Esophagus mucosa (tissue), 1 donor: ENCODE data around the gene GYS2. TPM values are rescaled to one million over a fixed set of nuclear protein-coding genes. Genes with fewer than 3 reads are reported as not detected.
A peak's percentile ranks its signal among the peaks of the same experiment; 100 is the strongest.
"Not testable (repeated sequence)": the region's sequence is repeated elsewhere in the genome, so short reads cannot be mapped to it uniquely, and the experiment has no call there.

Experiments
- ATAC-seq: fragments of 200-7000 bp; cut with Tn5 transposase; one replicate; pipeline ENCODE4 v1.9.1; 2020
- total RNA-seq: library from RNA; stranded (reverse); gene quantifications from one replicate; pipeline ENCODE4 v1.2.4, GENCODE V29; 2023
- donor health status: DM: yes; HTN: yes; CAD: no.

The GYS2 gene
- 0.68 TPM for total RNA-seq

- peak; percentile 65 for ATAC-seq
These were observed at the start of gene GYS2 for GRCh38 chr12:21604245-21605101. TSS of gene GYS2 (minus strand) at chr12:21604847. CDS start at chr12:21604592, 255 bp downstream.

GRCh38 chr12:21651821-21652220, 47.2 kb upstream of the GYS2 start:
- no peak for ATAC-seq

- ATAC-seq = no peak
These were observed 46.4 kb upstream of the GYS2 start for GRCh38 chr12:21650997-21651396.

DNA sequence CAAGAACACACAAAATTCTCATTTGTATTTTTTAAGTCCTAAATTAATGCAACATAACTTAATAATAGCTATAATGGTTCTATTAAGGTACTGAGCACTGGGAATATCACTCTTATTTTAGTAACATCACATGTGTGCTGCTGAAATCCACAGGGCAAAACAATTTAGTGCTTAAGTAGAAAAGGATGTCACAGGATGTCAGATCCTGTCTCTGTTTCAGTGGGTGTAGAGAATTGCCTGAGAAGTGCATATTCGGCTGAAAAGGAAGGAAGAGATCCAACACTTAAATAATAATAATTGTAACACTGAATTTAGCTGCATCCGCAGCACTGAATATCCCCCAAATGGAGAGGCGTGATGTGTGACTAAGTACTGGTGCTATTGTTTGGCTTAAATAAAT, 44.4 kb upstream of the GYS2 start:
- no peak for ATAC-seq

- no peak for ATAC-seq
These were observed 43.7 kb upstream of the GYS2 start for GRCh38 chr12:21648378-21648777.

DNA sequence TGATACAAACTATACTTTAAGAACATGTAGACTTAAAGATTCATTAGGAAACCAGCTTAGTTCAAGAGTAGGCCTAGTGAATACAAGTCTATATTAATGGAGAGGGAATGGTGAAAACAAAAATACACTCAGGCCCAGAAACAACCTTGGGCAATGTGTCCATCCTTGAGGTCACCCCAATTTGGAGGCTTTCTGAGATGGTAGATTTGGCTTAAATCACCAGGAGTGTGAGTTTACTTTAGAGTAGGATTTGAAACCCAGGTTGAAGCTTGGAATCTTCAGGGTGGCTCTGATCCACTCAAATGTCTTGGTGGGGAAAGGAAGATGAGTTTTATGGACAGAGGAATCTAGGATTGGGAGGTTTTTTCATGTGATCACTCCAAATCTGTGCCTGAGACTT, 42.5 kb upstream of the GYS2 start:
- ATAC-seq = no peak

DNA sequence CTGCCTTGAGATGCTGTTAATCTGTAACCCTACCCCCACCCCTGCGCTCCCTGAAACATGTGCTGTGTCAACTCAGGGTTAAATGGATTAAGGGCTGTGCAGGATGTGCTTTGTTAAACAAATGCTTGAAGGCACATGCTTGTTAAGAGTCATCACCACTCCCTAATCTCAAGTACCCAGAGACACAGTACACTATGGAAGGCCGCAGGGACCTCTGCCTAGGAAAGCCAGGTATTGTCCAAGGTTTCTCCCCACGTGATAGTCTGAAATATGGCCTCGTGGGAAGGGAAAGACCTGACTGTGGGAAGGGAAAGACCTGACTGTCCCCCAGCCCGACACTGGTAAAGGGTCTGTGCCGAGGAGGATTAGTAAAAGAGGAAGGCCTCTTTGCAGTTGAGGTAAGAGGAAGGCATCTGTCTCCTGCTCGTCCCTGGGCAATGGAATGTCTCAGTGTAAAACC, 40.4 kb upstream of the GYS2 start:
- not testable (repeated sequence) for ATAC-seq

DNA sequence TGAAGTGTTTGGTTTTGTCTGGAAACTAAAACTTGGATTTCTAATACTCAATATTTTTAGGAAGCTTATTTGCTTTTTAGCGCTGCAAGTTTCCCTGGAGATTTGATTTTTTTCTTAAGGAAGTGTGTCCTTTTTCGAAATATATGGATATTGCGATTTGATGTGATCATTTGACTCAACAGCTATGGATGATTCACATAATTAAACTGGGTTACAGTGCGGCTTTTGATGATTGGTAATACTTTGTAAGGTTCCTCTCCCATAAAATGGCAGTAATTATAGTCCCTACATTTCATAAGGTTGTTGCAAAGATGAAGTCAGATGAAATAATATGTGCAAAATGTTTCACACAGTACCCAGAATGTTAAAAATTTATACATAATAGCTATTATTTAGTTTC, 39.9 kb upstream of the GYS2 start:
- no peak for ATAC-seq

GRCh38 chr12:21643758-21644157, 39.1 kb upstream of the GYS2 start:
- no peak for ATAC-seq

DNA sequence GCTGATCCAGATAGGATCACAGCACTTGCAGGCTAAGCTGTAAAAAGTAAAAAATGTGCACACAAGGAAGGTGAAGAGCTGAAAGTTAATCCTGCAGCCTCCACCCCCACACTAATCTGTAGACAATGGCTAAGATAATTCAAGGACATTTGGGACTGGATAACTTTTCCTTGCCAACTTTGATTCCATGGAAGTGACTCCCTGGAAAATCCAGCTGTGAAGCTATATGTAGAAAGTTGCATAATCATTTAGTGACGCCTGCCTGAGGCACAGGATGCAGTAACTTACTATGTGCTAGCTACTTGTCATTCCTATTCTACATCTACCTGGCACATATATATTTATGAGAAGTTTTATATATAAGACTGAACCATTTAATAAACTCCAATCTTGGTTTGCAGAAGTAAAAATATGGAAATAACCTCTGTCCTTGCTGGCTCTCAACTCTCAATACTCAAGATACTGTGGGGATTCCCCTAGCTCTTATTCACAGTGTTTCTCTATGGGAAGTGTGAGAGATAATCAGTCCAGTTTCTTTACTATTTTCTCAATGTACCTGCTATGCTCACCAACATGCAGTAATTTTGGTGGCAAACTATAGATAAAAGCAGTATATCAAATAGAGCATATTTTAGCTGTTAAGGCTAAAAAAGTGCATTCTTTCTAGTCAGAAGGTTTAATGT, 38.2 kb upstream of the GYS2 start:
- ATAC-seq = peak; percentile 67

DNA sequence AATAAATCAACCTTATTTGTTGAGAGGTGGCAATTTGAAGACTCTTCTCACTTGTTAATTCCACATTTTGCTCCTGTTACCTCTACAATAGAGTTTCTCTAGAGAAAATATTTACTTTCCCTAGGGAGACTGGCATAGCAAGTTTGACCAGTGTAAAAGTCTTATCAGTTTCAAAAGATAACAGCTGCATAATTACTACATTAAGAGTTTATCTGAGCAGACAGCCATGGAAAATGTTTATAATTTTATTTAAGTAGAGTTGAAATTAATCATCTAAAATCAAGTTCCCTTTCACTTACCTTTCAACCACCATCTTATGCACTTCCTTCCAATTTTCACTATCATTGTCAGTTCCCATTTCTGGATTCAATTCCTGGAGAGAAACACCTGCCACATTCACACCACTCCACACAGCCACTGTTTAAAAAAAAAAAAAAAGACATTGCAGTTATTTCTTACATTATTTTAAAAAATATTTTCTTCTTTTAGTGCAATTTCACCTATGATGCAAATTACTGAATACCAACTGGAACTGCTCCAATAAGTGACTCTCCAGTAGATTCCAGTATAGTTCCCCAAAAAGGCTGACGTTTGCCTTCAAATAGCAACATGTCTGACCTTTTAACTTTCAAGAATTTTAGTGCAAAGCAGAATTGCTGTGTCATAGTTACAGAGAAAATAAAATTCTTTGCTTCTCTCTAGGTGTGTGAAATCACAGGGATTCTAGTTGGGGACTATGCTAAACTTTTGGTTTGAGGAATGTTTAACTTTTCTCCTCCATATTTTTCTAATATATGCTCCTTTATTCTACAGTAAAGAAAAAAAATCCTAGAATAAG, 33.6 kb upstream of the GYS2 start:
- no peak for ATAC-seq

GRCh38 chr12:21634245-21634644, 29.6 kb upstream of the GYS2 start:
- ATAC-seq = no peak

GRCh38 chr12:21631367-21631766, 26.7 kb upstream of the GYS2 start:
- no peak for ATAC-seq

- no peak for ATAC-seq
These were observed 23.3 kb upstream of the GYS2 start for GRCh38 chr12:21627924-21628323.

DNA sequence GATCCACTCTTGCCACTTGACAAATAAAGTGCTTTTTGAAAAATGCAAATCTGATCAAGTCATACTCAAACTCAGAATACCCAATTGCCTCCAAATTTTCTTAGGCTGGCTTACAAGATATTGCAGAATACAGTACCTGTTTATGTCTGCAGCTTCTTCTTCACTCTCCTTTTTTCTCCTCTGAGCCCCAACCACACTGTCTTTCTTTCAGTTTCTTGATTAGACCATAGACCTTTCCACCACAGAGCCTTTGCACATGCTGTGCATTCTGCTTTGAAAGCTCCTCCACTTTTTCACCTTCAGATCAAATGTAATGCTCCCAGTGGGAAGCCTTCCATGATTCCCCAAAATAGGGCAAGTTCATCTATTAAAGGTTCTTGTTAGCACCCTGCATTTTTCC, 13.9 kb upstream of the GYS2 start:
- no peak for ATAC-seq

- ATAC-seq = no peak
These were observed 12.4 kb upstream of the GYS2 start for GRCh38 chr12:21617030-21617429.

DNA sequence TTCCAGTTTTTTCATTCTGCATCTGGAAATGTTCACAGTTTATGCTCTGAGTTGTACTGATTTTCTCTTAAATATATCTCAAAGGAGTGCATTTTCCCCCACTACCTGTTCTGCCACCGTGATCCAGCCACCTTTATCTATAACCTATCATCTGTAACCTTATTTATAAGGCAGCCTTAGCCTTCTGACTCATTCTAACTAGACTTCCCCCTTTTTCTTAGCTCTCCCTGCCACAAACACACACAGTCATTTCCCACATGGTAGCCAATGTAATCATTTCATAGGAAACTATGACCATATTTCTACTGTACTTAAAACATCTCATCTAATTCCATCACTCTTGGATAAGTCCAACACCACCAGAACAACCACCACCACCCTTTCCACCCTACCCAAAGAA, 10.8 kb upstream of the GYS2 start:
- no peak for ATAC-seq

DNA sequence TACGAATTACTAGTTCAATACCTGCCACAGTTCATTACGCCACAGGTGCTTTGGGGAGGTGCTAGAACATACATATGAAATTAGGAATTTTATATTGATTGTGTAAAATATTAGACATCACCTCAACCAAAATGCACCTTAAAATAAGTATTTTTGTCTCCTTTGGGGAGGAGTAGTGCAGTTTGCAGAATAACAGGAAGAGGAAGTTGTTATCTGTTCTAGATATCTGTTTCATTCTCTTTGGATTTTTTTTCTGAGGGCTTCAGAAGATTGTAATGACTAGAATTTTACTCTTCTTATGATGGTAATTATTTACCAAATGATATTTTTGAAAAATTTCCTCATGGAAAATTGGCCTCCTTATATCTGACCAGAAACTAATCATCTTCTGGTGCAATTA, 9.9 kb upstream of the GYS2 start:
- ATAC-seq = no peak

GRCh38 chr12:21613931-21614330, 9.3 kb upstream of the GYS2 start:
- ATAC-seq = no peak

GRCh38 chr12:21608196-21608595, 3.5 kb upstream of the GYS2 start:
- no peak for ATAC-seq

GRCh38 chr12:21607701-21608100, 3.1 kb upstream of the GYS2 start:
- no peak for ATAC-seq

- ATAC-seq = no peak
These were observed 1.5 kb upstream of the GYS2 start for GRCh38 chr12:21606175-21606574.

GRCh38 chr12:21602774-21603173, 1.9 kb downstream of the GYS2 start:
- ATAC-seq = no peak
